ENCODE measurements around the gene NIPBL. TPM values are rescaled to one million over a fixed set of nuclear protein-coding genes. Genes with fewer than 3 reads are reported as not detected.
"Not testable (repeated sequence)": the region's sequence is repeated elsewhere in the genome, so short reads cannot be mapped to it uniquely, and the experiment has no call there.

The NIPBL gene, protein sequence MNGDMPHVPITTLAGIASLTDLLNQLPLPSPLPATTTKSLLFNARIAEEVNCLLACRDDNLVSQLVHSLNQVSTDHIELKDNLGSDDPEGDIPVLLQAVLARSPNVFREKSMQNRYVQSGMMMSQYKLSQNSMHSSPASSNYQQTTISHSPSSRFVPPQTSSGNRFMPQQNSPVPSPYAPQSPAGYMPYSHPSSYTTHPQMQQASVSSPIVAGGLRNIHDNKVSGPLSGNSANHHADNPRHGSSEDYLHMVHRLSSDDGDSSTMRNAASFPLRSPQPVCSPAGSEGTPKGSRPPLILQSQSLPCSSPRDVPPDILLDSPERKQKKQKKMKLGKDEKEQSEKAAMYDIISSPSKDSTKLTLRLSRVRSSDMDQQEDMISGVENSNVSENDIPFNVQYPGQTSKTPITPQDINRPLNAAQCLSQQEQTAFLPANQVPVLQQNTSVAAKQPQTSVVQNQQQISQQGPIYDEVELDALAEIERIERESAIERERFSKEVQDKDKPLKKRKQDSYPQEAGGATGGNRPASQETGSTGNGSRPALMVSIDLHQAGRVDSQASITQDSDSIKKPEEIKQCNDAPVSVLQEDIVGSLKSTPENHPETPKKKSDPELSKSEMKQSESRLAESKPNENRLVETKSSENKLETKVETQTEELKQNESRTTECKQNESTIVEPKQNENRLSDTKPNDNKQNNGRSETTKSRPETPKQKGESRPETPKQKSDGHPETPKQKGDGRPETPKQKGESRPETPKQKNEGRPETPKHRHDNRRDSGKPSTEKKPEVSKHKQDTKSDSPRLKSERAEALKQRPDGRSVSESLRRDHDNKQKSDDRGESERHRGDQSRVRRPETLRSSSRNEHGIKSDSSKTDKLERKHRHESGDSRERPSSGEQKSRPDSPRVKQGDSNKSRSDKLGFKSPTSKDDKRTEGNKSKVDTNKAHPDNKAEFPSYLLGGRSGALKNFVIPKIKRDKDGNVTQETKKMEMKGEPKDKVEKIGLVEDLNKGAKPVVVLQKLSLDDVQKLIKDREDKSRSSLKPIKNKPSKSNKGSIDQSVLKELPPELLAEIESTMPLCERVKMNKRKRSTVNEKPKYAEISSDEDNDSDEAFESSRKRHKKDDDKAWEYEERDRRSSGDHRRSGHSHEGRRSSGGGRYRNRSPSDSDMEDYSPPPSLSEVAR (N-terminal part only)
- polyA plus RNA-seq: 10 to 100 TPM; 10.9 to 16.1 TPM

DNA sequence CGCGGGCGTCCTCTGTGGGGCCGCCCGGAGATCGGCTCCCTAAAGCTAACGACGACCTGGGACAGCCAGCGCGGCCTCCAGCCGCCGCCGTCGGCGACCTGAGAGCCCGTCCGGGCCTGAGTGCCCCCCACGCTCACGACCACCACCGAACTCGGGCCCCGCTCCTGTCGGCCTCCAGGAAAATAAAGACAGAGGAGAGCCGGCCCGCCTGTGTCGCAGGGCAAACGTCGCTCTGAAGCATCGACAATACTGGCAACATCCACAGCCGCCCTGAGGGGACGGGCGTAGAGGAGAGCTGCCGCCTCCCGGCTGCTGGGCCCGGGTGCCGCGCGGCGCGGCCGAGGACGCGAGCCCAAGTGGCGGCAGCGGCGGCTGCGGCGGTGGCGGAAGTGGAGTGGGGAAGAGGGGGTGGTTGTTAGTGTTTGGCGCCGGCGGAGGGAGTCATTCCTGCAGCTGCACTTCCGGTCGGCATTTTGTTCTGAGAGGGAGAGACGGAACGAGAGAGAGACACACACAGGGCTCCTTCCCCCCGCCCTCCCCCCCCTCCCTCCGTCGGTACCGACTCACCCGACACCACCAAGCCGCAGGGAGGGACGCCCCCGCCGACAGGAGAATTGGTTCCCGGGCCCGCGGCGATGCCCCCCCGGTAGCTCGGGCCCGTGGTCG is at the start of gene NIPBL:
Gene NIPBL (plus strand): TSS at position 471 of the 666 bp plus-strand sequence. CDS start 76,928 bp downstream, outside the sequence.
- Histone ChIP-seq H3K4me1 (ENCODE audit: control insufficient read depth in 2 of 2, insufficient read depth in 2 of 2, low read length in 1 of 2) (no peaks in the 10 kb centered on the region), H3K9me3 (ENCODE audit: control insufficient read depth in 2 of 2, insufficient read depth in 1 of 2, low read depth in 1 of 2, low read length in 1 of 2) (no peaks in the 10 kb centered on the region), H3K4me3 (ENCODE audit: low read depth in 1 of 2, low read length in 2 of 2) (peak within 1 kb of the TSS; percentile 91 to 93), H3K27me3 (ENCODE audit: control insufficient read depth in 1 of 2, insufficient read depth in 2 of 2, low read length in 2 of 2) (no peaks in the 10 kb centered on the region), H3K27ac (ENCODE audit: low read depth in 2 of 2, low read length in 1 of 2) (peak within 1 kb of the TSS; percentile 99), H3K36me3 (ENCODE audit: control insufficient read depth in 2 of 2, insufficient read depth in 2 of 2, low read length in 1 of 2) (no peaks in the 10 kb centered on the region)
- 0% methylated on average over 55 to 73 of the region's 73 CpGs for WGBS, 2 donors

DNA sequence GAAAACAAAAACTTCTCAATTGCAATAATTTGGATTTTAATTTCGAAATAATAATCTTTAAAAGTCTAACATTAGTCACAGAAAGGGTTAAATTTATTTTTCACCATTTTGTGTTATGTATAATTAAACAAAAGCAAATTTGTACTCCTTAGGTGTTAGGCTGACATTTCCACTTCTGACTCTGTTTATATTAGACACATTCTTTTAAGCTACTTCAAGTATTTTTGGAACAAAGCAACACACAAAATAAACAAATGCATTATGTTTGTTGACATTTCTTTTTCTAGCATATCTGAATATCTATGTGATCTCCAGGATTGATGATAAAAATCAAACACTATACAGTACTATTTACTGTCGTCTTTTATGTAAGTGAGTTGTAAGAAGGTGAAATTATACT is 44.3 kb upstream of the NIPBL start:
- H3K9me3 ChIP-seq (ENCODE audit: control insufficient read depth in 2 of 2, insufficient read depth in 1 of 2, low read depth in 1 of 2, low read length in 1 of 2): no peaks in the 10 kb centered on the region
- H3K4me1 ChIP-seq (ENCODE audit: control insufficient read depth in 2 of 2, insufficient read depth in 2 of 2, low read length in 1 of 2): no peaks in the 10 kb centered on the region
- no peak overlapping the region for H3K27ac ChIP-seq (ENCODE audit: low read depth in 2 of 2, low read length in 1 of 2)
- no peak overlapping the region for H3K4me3 ChIP-seq (ENCODE audit: low read depth in 1 of 2, low read length in 2 of 2)
- no peaks in the 10 kb centered on the region for H3K36me3 ChIP-seq (ENCODE audit: control insufficient read depth in 2 of 2, insufficient read depth in 2 of 2, low read length in 1 of 2)
- H3K27me3 ChIP-seq (ENCODE audit: control insufficient read depth in 1 of 2, insufficient read depth in 2 of 2, low read length in 2 of 2): no peaks in the 10 kb centered on the region
- 69 to 77% methylated on average over 2 of the region's 2 CpGs for WGBS, 2 donors

DNA sequence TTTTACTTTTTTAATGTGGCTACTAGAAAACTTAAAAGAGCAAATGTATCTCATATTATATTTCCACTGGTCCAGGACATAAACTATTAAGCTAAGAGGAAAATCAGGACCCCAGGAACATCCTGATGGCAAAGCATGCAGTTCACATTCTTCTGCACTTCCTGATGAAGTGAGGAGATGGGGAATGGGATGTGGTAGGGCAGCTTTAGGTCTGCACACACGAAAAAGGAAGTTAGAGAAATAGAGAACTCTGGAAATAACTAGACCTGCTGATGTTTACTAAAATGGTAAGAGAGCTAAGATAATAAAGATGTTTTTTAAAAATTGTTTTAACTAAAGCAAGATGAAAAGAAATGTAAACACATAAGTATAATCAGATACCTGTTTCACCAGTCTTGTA is 39.7 kb upstream of the NIPBL start:
- H3K4me1 ChIP-seq (ENCODE audit: control insufficient read depth in 2 of 2, insufficient read depth in 2 of 2, low read length in 1 of 2): no peaks in the 10 kb centered on the region
- no peaks in the 10 kb centered on the region for H3K27me3 ChIP-seq (ENCODE audit: control insufficient read depth in 1 of 2, insufficient read depth in 2 of 2, low read length in 2 of 2)
- H3K27ac ChIP-seq (ENCODE audit: low read depth in 2 of 2, low read length in 1 of 2): no peak overlapping the region
- no peaks in the 10 kb centered on the region for H3K9me3 ChIP-seq (ENCODE audit: control insufficient read depth in 2 of 2, insufficient read depth in 1 of 2, low read depth in 1 of 2, low read length in 1 of 2)
- no peak overlapping the region for H3K4me3 ChIP-seq (ENCODE audit: low read depth in 1 of 2, low read length in 2 of 2)
- no peaks in the 10 kb centered on the region for H3K36me3 ChIP-seq (ENCODE audit: control insufficient read depth in 2 of 2, insufficient read depth in 2 of 2, low read length in 1 of 2)
- WGBS, 2 donors: 26 to 46% methylated on average over 1 of the region's 1 CpG

DNA sequence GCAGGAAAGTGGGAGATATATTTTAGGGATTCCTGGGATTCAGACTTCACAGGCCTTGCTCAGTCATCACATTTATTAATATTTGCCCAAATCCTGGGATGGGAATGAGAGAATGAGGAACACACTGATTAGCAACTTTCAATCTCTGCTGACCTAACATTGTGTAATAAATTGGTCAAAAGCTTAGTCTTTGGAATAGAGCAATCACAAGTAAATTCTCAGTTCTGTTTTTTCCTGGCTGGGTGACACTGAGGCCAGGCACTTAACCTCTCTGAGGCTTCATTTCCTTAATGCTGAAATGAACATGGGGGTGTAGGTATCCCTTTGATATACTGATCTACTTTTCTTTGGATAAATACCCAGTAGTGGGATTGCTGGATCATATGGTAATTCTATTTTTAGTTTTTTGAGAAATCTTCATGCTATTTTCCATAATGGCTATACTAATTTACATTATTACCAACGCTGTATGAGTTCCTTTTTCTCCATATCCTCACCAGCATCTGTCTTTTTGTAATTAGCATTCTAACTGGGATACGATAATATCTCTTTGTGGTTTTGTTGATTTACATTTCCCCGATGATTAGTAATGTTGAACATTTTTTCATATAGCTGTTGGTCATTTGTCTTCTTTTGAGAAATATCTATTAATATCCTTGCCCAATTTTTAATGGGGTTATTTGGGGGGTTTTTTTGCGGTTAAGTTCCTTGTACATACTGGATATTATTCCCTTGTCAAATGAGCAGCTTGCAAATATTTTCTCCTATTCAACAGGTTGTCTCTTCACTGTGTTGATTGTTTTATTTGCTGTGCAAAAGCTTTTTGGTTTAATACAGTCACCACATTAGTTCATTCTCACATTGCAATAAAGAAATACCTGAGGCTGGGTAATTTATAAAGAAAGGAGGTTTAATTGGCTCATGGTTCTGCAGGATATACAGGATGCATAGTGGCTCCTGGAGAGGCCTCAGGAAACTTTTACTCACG is 36.8 kb upstream of the NIPBL start:
- Histone ChIP-seq H3K27me3 (ENCODE audit: control insufficient read depth in 1 of 2, insufficient read depth in 2 of 2, low read length in 2 of 2) (no peaks in the 10 kb centered on the region), H3K4me3 (ENCODE audit: low read depth in 1 of 2, low read length in 2 of 2) (no peak overlapping the region), H3K4me1 (ENCODE audit: control insufficient read depth in 2 of 2, insufficient read depth in 2 of 2, low read length in 1 of 2) (no peaks in the 10 kb centered on the region), H3K9me3 (ENCODE audit: control insufficient read depth in 2 of 2, insufficient read depth in 1 of 2, low read depth in 1 of 2, low read length in 1 of 2) (no peaks in the 10 kb centered on the region), H3K27ac (ENCODE audit: low read depth in 2 of 2, low read length in 1 of 2) (no peak overlapping the region), H3K36me3 (ENCODE audit: control insufficient read depth in 2 of 2, insufficient read depth in 2 of 2, low read length in 1 of 2) (no peaks in the 10 kb centered on the region)
- WGBS, 2 donors: 79 to 81% methylated on average over 5 of the region's 5 CpGs

DNA sequence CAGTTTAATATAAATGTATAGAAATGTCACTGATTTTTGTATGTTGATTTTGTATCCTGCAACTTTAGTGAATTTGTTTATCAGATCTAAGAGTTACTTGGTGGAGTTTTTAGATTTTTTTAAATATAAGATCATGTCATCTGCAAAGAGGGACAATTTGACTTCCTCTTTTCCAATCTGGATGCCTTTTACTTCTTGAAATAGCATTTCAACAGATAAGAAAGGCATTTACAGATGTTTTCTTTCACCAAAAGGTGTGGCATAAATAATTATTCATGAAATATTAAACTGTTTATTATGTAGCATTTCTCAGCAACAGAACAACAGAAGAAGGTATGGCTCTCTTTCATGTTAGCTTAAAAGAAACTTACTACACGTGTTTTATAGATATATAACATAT is 34.9 kb upstream of the NIPBL start:
- WGBS, 2 donors: 52 to 64% methylated on average over 1 of the region's 1 CpG
- Histone ChIP-seq H3K27ac (ENCODE audit: low read depth in 2 of 2, low read length in 1 of 2) (no peak overlapping the region), H3K4me3 (ENCODE audit: low read depth in 1 of 2, low read length in 2 of 2) (no peak overlapping the region), H3K9me3 (ENCODE audit: control insufficient read depth in 2 of 2, insufficient read depth in 1 of 2, low read depth in 1 of 2, low read length in 1 of 2) (no peaks in the 10 kb centered on the region), H3K27me3 (ENCODE audit: control insufficient read depth in 1 of 2, insufficient read depth in 2 of 2, low read length in 2 of 2) (no peaks in the 10 kb centered on the region), H3K4me1 (ENCODE audit: control insufficient read depth in 2 of 2, insufficient read depth in 2 of 2, low read length in 1 of 2) (no peaks in the 10 kb centered on the region), H3K36me3 (ENCODE audit: control insufficient read depth in 2 of 2, insufficient read depth in 2 of 2, low read length in 1 of 2) (no peaks in the 10 kb centered on the region)

DNA sequence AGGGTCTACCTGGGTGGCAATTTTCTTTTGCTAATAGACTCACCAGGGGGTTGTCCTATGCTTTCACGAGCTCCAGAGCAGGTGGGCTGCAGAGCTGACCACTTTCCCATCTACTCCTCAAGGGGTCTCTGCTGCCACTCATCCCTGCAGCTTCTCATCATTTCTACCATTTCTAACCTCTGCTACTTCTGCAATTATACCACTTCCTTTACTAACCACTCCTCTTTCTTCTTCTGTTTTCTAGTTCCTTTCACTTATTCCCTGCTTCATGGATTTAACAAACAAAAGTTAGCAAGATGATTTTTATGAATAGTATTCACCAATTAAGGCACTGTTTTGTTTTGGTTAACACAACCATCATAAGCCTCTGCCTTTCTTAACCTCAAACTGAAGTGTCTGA is 34.5 kb upstream of the NIPBL start:
- WGBS, 2 donors: 24 to 53% methylated on average over 1 of the region's 1 CpG
- H3K4me1 ChIP-seq (ENCODE audit: control insufficient read depth in 2 of 2, insufficient read depth in 2 of 2, low read length in 1 of 2): no peaks in the 10 kb centered on the region
- H3K27ac ChIP-seq (ENCODE audit: low read depth in 2 of 2, low read length in 1 of 2): no peak overlapping the region
- no peaks in the 10 kb centered on the region for H3K27me3 ChIP-seq (ENCODE audit: control insufficient read depth in 1 of 2, insufficient read depth in 2 of 2, low read length in 2 of 2)
- no peaks in the 10 kb centered on the region for H3K9me3 ChIP-seq (ENCODE audit: control insufficient read depth in 2 of 2, insufficient read depth in 1 of 2, low read depth in 1 of 2, low read length in 1 of 2)
- H3K36me3 ChIP-seq (ENCODE audit: control insufficient read depth in 2 of 2, insufficient read depth in 2 of 2, low read length in 1 of 2): no peaks in the 10 kb centered on the region
- H3K4me3 ChIP-seq (ENCODE audit: low read depth in 1 of 2, low read length in 2 of 2): no peak overlapping the region

DNA sequence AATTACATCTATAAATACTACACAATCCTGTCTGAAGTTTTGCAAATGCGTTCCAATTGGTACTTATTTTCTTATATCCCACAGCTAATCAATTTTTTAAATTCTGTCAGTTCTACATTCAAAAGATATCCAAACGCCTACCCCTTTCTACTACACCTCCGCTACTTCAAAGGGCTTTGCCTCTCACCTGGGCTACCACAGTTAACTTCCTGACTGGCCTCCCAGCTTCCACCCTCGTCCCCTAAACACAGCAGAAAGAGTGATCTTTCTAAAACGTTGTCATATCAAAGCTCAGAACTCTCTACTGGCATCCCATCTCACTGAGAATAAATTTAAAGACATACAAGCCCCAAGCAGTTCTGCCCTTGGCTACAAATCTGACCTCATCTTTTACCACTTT is 32.3 kb upstream of the NIPBL start:
- Histone ChIP-seq H3K9me3 (ENCODE audit: control insufficient read depth in 2 of 2, insufficient read depth in 1 of 2, low read depth in 1 of 2, low read length in 1 of 2) (no peaks in the 10 kb centered on the region), H3K4me3 (ENCODE audit: low read depth in 1 of 2, low read length in 2 of 2) (no peak overlapping the region), H3K27me3 (ENCODE audit: control insufficient read depth in 1 of 2, insufficient read depth in 2 of 2, low read length in 2 of 2) (no peaks in the 10 kb centered on the region), H3K4me1 (ENCODE audit: control insufficient read depth in 2 of 2, insufficient read depth in 2 of 2, low read length in 1 of 2) (no peaks in the 10 kb centered on the region), H3K36me3 (ENCODE audit: control insufficient read depth in 2 of 2, insufficient read depth in 2 of 2, low read length in 1 of 2) (no peaks in the 10 kb centered on the region), H3K27ac (ENCODE audit: low read depth in 2 of 2, low read length in 1 of 2) (no peak overlapping the region)
- 64 to 65% methylated on average over 5 of the region's 5 CpGs for WGBS, 2 donors

DNA sequence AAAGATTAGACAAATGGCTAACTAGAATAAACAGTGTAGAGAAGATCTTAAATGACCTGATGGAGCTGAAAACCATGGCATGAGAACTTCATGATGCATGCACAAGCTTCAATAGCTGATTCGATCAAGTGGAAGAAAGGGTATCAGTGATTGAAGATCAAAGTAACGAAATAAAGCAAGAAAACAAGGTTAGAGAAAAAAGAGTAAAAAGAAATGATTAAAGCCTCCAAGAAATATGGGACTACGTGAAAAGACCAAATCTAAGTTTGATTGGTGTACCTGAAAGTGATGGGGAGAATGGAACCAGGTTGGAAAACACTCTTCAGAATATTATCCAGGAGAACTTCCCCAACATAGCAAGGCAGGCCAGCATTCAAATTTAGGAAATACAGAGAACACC is 28.0 kb upstream of the NIPBL start:
- H3K27me3 ChIP-seq (ENCODE audit: control insufficient read depth in 1 of 2, insufficient read depth in 2 of 2, low read length in 2 of 2); H3K36me3 ChIP-seq (ENCODE audit: control insufficient read depth in 2 of 2, insufficient read depth in 2 of 2, low read length in 1 of 2); H3K9me3 ChIP-seq (ENCODE audit: control insufficient read depth in 2 of 2, insufficient read depth in 1 of 2, low read depth in 1 of 2, low read length in 1 of 2); H3K4me1 ChIP-seq (ENCODE audit: control insufficient read depth in 2 of 2, insufficient read depth in 2 of 2, low read length in 1 of 2); H3K4me3 ChIP-seq (ENCODE audit: low read depth in 1 of 2, low read length in 2 of 2); H3K27ac ChIP-seq (ENCODE audit: low read depth in 2 of 2, low read length in 1 of 2): not testable (repeated sequence)
- WGBS, 2 donors: 89 to 91% methylated on average over 3 of the region's 3 CpGs

All from esophagus (tissue), 2 donors.